HepG2 (cell line): ENCODE results near the gene ARMCX2. TPM values are rescaled to one million over a fixed set of nuclear protein-coding genes. Genes with fewer than 3 reads are reported as not detected.

ENCODE experiments used
- ATAC-seq: fragments of 200-7000 bp; cut with Tn5 transposase; 3 replicates; pipeline ENCODE4 v1.9.1; 2020; ENCODE audit warnings: mild to moderate bottlenecking, moderate library complexity
- BruUV-seq: library from RNA; stranded (reverse); fragments of 400-500 nt; replicated peaks from 2 replicates; lab custom pipeline; 2021; lab: Mats Ljungman, UMichigan
- CTCF ChIA-PET: fragments of 300-600 bp; formaldehyde crosslinking; extraction: SDS; loops from one replicate; lab custom pipeline; 2021; ENCODE audit warnings: low total read pairs, inconsistent platforms, low intra/inter-chr PET ratio; lab: Yijun Ruan, JAX
- POLR2A ChIA-PET: fragments of 350-600 bp; sonication (Branson Sonifier 250); formaldehyde crosslinking; loops from one replicate; lab custom pipeline; 2020; ENCODE audit warnings: antibody characterized with exemption, inconsistent platforms; lab: Yijun Ruan, JAX
- DNase-seq: peaks from one replicate; pipeline ENCODE4 v3.0.0-alpha.2; 2015; ENCODE audit warnings: low spot score
- FAIRE-seq: peaks from 3 replicates; lab custom pipeline; 2011; peaks lifted over from hg19 to GRCh38; lab: Jason Lieb, UNC
- H2AFZ ChIP-seq: one replicate; pipeline ENCODE4 v1.6.1; 2011; ENCODE audit warnings: low read length, inconsistent platforms
- H3K27ac ChIP-seq: fragments of 300-600 bp; 3 replicates; pipeline ENCODE4 v1.8.0; 2011; ENCODE audit warnings: mixed run types, mild to moderate bottlenecking, mixed read lengths, low read length, inconsistent platforms; ENCODE audit not compliant: insufficient read depth; ENCODE audit errors: extremely low read length
- H3K27me3 ChIP-seq, 2 experiments: fragments of 200-600 bp in 1 of 2; 2 replicates in 1 of 2; 3 replicates in 1 of 2; pipeline versions ENCODE4 v1.6.0 to v1.8.0; 2011; ENCODE audit warnings: low read length in 2 of 2, mild to moderate bottlenecking in 2 of 2, moderate library complexity in 2 of 2, inconsistent platforms in 1 of 2; ENCODE audit not compliant: insufficient read depth in 2 of 2, control insufficient read depth in 1 of 2
- H3K36me3 ChIP-seq, 2 experiments: fragments of 200-600 bp in 1 of 2; replicated peaks in 1 of 2; 2 replicates in 1 of 2; 3 replicates in 1 of 2; pipeline versions ENCODE4 v1.5.1 to v1.8.0; 2011; ENCODE audit warnings: low read length in 2 of 2, inconsistent platforms in 1 of 2; ENCODE audit not compliant: insufficient read depth in 2 of 2, control insufficient read depth in 1 of 2
- H3K4me1 ChIP-seq: 2 replicates; pipeline ENCODE4 v1.5.1; 2012; ENCODE audit warnings: low read length, inconsistent platforms; ENCODE audit not compliant: insufficient read depth
- H3K4me2 ChIP-seq: 2 replicates; pipeline ENCODE4 v1.6.0; 2011; ENCODE audit warnings: low read depth, low read length, inconsistent platforms
- H3K4me3 ChIP-seq, 3 experiments: fragments of 200-600 bp in 1 of 3; sonication (generic), shearing (Covaris generic) in 1 of 3; replicated peaks in 1 of 3; 2 replicates each; pipeline ENCODE4 v1.5.1; 2011 to 2016; ENCODE audit warnings: low read length in 3 of 3, inconsistent platforms in 2 of 3, low read depth in 2 of 3, mild to moderate bottlenecking in 2 of 3, control low read depth in 1 of 3, mixed read lengths in 1 of 3; ENCODE audit not compliant: insufficient read depth in 1 of 3
- H3K79me2 ChIP-seq: one replicate; pipeline ENCODE4 v1.6.1; 2011; ENCODE audit warnings: low read length, inconsistent platforms; ENCODE audit not compliant: insufficient read depth
- H3K9ac ChIP-seq: 2 replicates; pipeline ENCODE4 v1.6.0; 2011; ENCODE audit warnings: mild to moderate bottlenecking, low read depth, low read length, inconsistent platforms; ENCODE audit not compliant: insufficient read depth
- H3K9me3 ChIP-seq: 2 replicates; pipeline ENCODE4 v1.5.1; 2012; ENCODE audit warnings: mild to moderate bottlenecking, low read length
- H4K20me1 ChIP-seq: 2 replicates; pipeline ENCODE4 v1.6.0; 2011; ENCODE audit warnings: inconsistent platforms, mild to moderate bottlenecking, low read length, moderate library complexity; ENCODE audit not compliant: insufficient read depth
- ADNP ChIP-seq: sonication (generic); formaldehyde crosslinking; IDR thresholded peaks from 2 replicates; pipeline ENCODE4 v1.4.0; 2020; ENCODE audit warnings: missing genetic modification reagents
- CCDC6 ChIP-seq: sonication (generic); formaldehyde crosslinking; IDR thresholded peaks from 2 replicates; pipeline ENCODE4 v1.8.1; 2022; ENCODE audit warnings: mild to moderate bottlenecking, missing genetic modification reagents, moderate library complexity
- EEA1 ChIP-seq: sonication (generic); formaldehyde crosslinking; IDR thresholded peaks from 2 replicates; pipeline ENCODE4 v1.5.1; 2020; ENCODE audit warnings: mild to moderate bottlenecking, missing genetic modification reagents, borderline replicate concordance
- FOXK1 ChIP-seq: sonication (generic); formaldehyde crosslinking; IDR thresholded peaks from 2 replicates; pipeline ENCODE4 v1.4.0; 2020; ENCODE audit warnings: low read depth, missing genetic modification reagents, borderline replicate concordance
- KLF11 ChIP-seq: IDR thresholded peaks from 2 replicates; pipeline ENCODE4 v1.6.1; 2016; ENCODE audit warnings: missing compliant biosample characterization
- PHF5A ChIP-seq: IDR thresholded peaks from one replicate; pipeline ENCODE4 v1.6.1; 2018; ENCODE audit warnings: low read depth, missing genetic modification reagents; ENCODE audit not compliant: unreplicated experiment
- SIN3A ChIP-seq: IDR thresholded peaks from 2 replicates; pipeline ENCODE4 v1.6.1; 2011; ENCODE audit warnings: low read depth, mild to moderate bottlenecking, control low read depth, low read length, borderline replicate concordance
- SMAD9 ChIP-seq: sonication (generic); formaldehyde crosslinking; IDR thresholded peaks from 2 replicates; pipeline ENCODE4 v1.5.1; 2020; ENCODE audit warnings: mild to moderate bottlenecking, missing genetic modification reagents
- SOX13 ChIP-seq, 3 experiments: fragments of 450-650 bp in 1 of 3; sonication (generic) in 1 of 3; formaldehyde crosslinking in 1 of 3; IDR thresholded peaks in 2 of 3; conservative IDR thresholded peaks in 1 of 3; 2 replicates each; pipeline versions ENCODE4 v1.5.0 to v1.6.1; 2016 to 2020; ENCODE audit warnings: antibody characterized with exemption in 1 of 3, mild to moderate bottlenecking in 1 of 3, missing compliant biosample characterization in 1 of 3, missing genetic modification reagents in 1 of 3, moderate library complexity in 1 of 3
- SP2 ChIP-seq: sonication (generic); formaldehyde crosslinking; IDR thresholded peaks from 2 replicates; pipeline ENCODE4 v1.5.1; 2020; ENCODE audit warnings: mild to moderate bottlenecking, missing genetic modification reagents
- TRIM24 ChIP-seq: sonication (generic); formaldehyde crosslinking; IDR thresholded peaks from 2 replicates; pipeline ENCODE4 v1.8.0; 2022; ENCODE audit warnings: mild to moderate bottlenecking, missing genetic modification reagents
- ZEB1 ChIP-seq: IDR thresholded peaks from 2 replicates; pipeline ENCODE4 v1.6.1; 2012; ENCODE audit warnings: mild to moderate bottlenecking, low read depth, inconsistent platforms; ENCODE audit not compliant: insufficient replicate concordance
- ZNF775 ChIP-seq: sonication (generic); formaldehyde crosslinking; IDR thresholded peaks from 2 replicates; pipeline ENCODE4 v1.4.0; 2020; ENCODE audit warnings: missing genetic modification reagents, mild to moderate bottlenecking, moderate library complexity, borderline replicate concordance
- ZNF776 ChIP-seq: sonication (generic); formaldehyde crosslinking; IDR thresholded peaks from 2 replicates; pipeline ENCODE4 v1.4.0; 2020; ENCODE audit warnings: mild to moderate bottlenecking, missing genetic modification reagents
- WGBS: methylation state at CpG from one replicate; pipeline ENCODE4 v1.1.6; 2017; ENCODE audit warnings: low lambda C conversion rate; 5-methylcytosine and 5-hydroxymethylcytosine counted together
- in situ Hi-C: cut with HindIII; loops from 2 replicates; pipeline ENCODE4 v1.10.0; 2017; ENCODE audit warnings: low pct_unique_long_range_greater_than_20kb; ENCODE audit not compliant: extremely low pct_ligation_motif_present
- intact Hi-C: fragments of 100-400 bp; cut with micrococcal nuclease; formaldehyde crosslinking; loops from one replicate; pipeline ENCODE4 v1.10.0; 2022; ENCODE audit not compliant: unreplicated experiment
- polyA plus RNA-seq, 8 experiments: library from polyadenylated mRNA; depleted of rRNA in 3 of 8; stranded (reverse) in 7 of 8; unstranded in 1 of 8; fragments of >200 nt; fragmentation: Illumina TruSeq in 4 of 8; extraction: Trizol in 4 of 8; gene quantifications; 2 replicates each; pipeline versions ENCODE4 v1.2.1 to v1.2.3, GENCODE V29; 2011 to 2016; ENCODE audit warnings: low read depth in 4 of 8, missing spikeins in 1 of 8, mixed read lengths in 1 of 8; ENCODE audit not compliant: insufficient read depth in 1 of 8
- total RNA-seq, 5 experiments: library from RNA; depleted of rRNA; stranded (reverse); fragments of >200 nt; fragmentation: Illumina TruSeq; extraction: Trizol; gene quantifications; 2 replicates each; pipeline ENCODE4 v1.2.3, GENCODE V29; 2016; ENCODE audit warnings: low read depth in 1 of 5
- TF ChIP-seq, protein P1 (sequence below): sonication (generic); formaldehyde crosslinking; IDR thresholded peaks from 2 replicates; pipeline ENCODE4 v1.8.1; 2022; ENCODE audit warnings: mild to moderate bottlenecking, missing genetic modification reagents

ARMCX2 gene
- total and polyA plus RNA-seq, 2 of the 13 experiments (the other 11 are each of a cell fraction or from before 2014, with no cell fraction given), result not detected

- DNase-seq, result no peak
- in situ Hi-C loops (no loop called here), intact Hi-C loops (no loop called here)
- H3K9me3 ChIP-seq, result no peaks in the 10 kb centered on the region
- no peak overlapping the region for H2AFZ ChIP-seq
- ATAC-seq, result no peak
- ChIA-PET POLR2A (no interaction called here), CTCF (no interaction called here)
- H3K4me2 ChIP-seq, result no peak overlapping the region
- no peaks in the 10 kb centered on the region; a peak in 1 of 5 replicates for H3K27me3 ChIP-seq
- H3K36me3 ChIP-seq, result no peaks in the 10 kb centered on the region
- H3K9ac ChIP-seq, result no peak overlapping the region
- H4K20me1 ChIP-seq, result no peaks in the 10 kb centered on the region
- no peaks in the 10 kb centered on the region for H3K4me1 ChIP-seq
- FAIRE-seq, result no peak
- H3K27ac ChIP-seq, result no peak overlapping the region
- TF ChIP-seq PHF5A (CRISPR knock-in tag), result no peak
- TF ChIP-seq CCDC6 (CRISPR knock-in tag), result no peak
- TF ChIP-seq KLF11 (CRISPR knock-in tag), result no peak
- no peak for TF ChIP-seq TRIM24 (CRISPR knock-in tag)
- TF ChIP-seq ADNP (CRISPR knock-in tag), result no peak
- no peak for TF ChIP-seq SOX13 (IDR thresholded peaks at IDR 0.05)
- no peak for TF ChIP-seq SOX13 (CRISPR knock-in tag; conservative IDR thresholded peaks at IDR 0.05 in 1 of 2, IDR thresholded peaks at IDR 0.05 in 1 of 2)
- no peak for TF ChIP-seq EEA1
- TF ChIP-seq, protein P1, sequence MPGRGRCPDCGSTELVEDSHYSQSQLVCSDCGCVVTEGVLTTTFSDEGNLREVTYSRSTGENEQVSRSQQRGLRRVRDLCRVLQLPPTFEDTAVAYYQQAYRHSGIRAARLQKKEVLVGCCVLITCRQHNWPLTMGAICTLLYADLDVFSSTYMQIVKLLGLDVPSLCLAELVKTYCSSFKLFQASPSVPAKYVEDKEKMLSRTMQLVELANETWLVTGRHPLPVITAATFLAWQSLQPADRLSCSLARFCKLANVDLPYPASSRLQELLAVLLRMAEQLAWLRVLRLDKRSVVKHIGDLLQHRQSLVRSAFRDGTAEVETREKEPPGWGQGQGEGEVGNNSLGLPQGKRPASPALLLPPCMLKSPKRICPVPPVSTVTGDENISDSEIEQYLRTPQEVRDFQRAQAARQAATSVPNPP (CRISPR knock-in tag), result no peak
- TF ChIP-seq FOXK1, result no peak
- TF ChIP-seq SIN3A, result no peak
- no peak for TF ChIP-seq SP2 (CRISPR knock-in tag)
- no peak for TF ChIP-seq ZNF775 (CRISPR knock-in tag)
- no peak for TF ChIP-seq ZNF776 (CRISPR knock-in tag)
- TF ChIP-seq ZEB1, result no peak
- TF ChIP-seq SMAD9 (CRISPR knock-in tag), result no peak
- H3K79me2 ChIP-seq, result no peaks in the 10 kb centered on the region
- no peak overlapping the region for H3K4me3 ChIP-seq
- no CpG with 5 or more reads among the region's 12 CpGs for whole genome bisulfite sequencing
- no TSS peak for BruUV-seq
These were observed 2.2 kb downstream of the ARMCX2 start for GRCh38 chrX:101657495-101657894.
